Adrenal gland (tissue), 5 donors: ENCODE data around the gene PVALEF.

Experiments used
- POLR2A ChIP-seq, 2 donors: fragments of 450-650 bp; IDR thresholded peaks; one replicate each; pipeline ENCODE4 v1.6.1; 2017; ENCODE audit warnings: antibody characterized with exemption in 2 of 2, mild to moderate bottlenecking in 2 of 2, moderate library complexity in 1 of 2
- TF ChIP-seq, protein P1 (sequence below), 6 experiments: fragments of 450-650 bp in 4 of 6; fragments of 200-600 bp in 2 of 6; sonication (generic) in 1 of 6; IDR thresholded peaks; 1 replicate in 5 of 6; 2 replicates in 1 of 6; pipeline versions ENCODE4 v1.5.1 to v1.8.0; 2016 to 2021; ENCODE audit warnings: antibody characterized with exemption in 6 of 6, mild to moderate bottlenecking in 2 of 6, moderate library complexity in 1 of 6
- donor health status: DM: no; HTN: no; CAD: no.

DNA sequence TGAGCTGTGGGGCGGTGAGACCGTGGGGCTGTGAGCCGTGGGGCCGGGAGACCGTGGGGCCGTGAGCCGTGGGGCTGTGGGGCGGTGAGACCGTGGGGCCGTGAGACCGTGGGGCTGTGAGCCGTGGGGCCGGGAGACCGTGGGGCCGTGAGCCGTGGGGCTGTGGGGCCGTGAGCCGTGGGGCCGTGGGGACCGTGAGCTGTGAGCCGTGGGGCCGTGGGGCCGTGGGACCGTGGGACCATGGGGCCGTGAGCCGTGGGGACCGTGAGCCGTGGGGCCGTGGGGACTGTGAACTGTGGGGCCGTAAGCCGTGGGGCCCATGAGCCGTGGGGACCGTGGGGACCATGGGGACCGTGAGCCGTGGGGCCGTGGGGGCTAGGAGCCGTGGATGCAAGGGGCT lies 24.6 kb upstream of the PVALEF start:
- TF ChIP-seq, protein P1, sequence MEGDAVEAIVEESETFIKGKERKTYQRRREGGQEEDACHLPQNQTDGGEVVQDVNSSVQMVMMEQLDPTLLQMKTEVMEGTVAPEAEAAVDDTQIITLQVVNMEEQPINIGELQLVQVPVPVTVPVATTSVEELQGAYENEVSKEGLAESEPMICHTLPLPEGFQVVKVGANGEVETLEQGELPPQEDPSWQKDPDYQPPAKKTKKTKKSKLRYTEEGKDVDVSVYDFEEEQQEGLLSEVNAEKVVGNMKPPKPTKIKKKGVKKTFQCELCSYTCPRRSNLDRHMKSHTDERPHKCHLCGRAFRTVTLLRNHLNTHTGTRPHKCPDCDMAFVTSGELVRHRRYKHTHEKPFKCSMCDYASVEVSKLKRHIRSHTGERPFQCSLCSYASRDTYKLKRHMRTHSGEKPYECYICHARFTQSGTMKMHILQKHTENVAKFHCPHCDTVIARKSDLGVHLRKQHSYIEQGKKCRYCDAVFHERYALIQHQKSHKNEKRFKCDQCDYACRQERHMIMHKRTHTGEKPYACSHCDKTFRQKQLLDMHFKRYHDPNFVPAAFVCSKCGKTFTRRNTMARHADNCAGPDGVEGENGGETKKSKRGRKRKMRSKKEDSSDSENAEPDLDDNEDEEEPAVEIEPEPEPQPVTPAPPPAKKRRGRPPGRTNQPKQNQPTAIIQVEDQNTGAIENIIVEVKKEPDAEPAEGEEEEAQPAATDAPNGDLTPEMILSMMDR (IDR thresholded peaks at IDR 0.05): no peak
- TF ChIP-seq POLR2A (IDR thresholded peaks at IDR 0.05): no peak
